Activated T-helper 1 cell treated with anti-CD3 and anti-CD28 coated beads, Interleukin-2, amount 50 U/mL, for 16 hours (primary cell): ENCODE measurements around the gene LTBP3.
"Not testable (repeated sequence)": the region's sequence is repeated elsewhere in the genome, so short reads cannot be mapped to it uniquely, and the experiment has no call there.

Experiments used
- DNase-seq, 2 donors: peaks; one replicate each; pipeline ENCODE4 v3.0.0-alpha.2; 2020; ENCODE audit warnings: low read depth in 1 of 2, low spot score in 1 of 2

The LTBP3 gene

GRCh38 chr11:65572356-65573051 is 14.3 kb upstream of the LTBP3 start, which contains the start of gene FAM89B:
Gene FAM89B (plus strand): TSS chr11:65572538. CDS start chr11:65572670, 132 bp downstream.
- peak; percentile 77 to 81 for DNase-seq

GRCh38 chr11:65571940-65572339 is 13.8 kb upstream of the LTBP3 start:
- no peak for DNase-seq

- no peak for DNase-seq
Measured at GRCh38 chr11:65571420-65571819, 13.3 kb upstream of the LTBP3 start.

- DNase-seq, result peak; percentile 94 to 97
Measured at GRCh38 chr11:65569973-65570918, 12.1 kb upstream of the LTBP3 start, which contains the start of gene ZNRD2. Gene ZNRD2 (plus strand): TSS chr11:65570477. CDS start chr11:65570492, 15 bp downstream.

GRCh38 chr11:65569164-65569972 is 11.2 kb upstream of the LTBP3 start:
- no peak for DNase-seq

- no peak for DNase-seq
Measured at GRCh38 chr11:65565624-65566453, 7.7 kb upstream of the LTBP3 start.

- not testable (repeated sequence) for DNase-seq
Measured at GRCh38 chr11:65564879-65565559, 6.9 kb upstream of the LTBP3 start.

- no peak for DNase-seq
Measured at GRCh38 chr11:65563601-65564000, 5.4 kb upstream of the LTBP3 start.

GRCh38 chr11:65562788-65563187 is 4.6 kb upstream of the LTBP3 start:
- no peak for DNase-seq

GRCh38 chr11:65562020-65562419 is 3.9 kb upstream of the LTBP3 start:
- DNase-seq, result no peak

GRCh38 chr11:65560555-65561418 is 2.6 kb upstream of the LTBP3 start:
- DNase-seq, result no peak

- DNase-seq, result no peak
Measured at GRCh38 chr11:65559951-65560537, 1.9 kb upstream of the LTBP3 start.

GRCh38 chr11:65559535-65559934 is 1.4 kb upstream of the LTBP3 start:
- no peak for DNase-seq

GRCh38 chr11:65558930-65559509 is 861 bp upstream of the LTBP3 start:
- no peak for DNase-seq

GRCh38 chr11:65557280-65558001 is 718 bp downstream of the LTBP3 start:
- DNase-seq, result no peak

- DNase-seq, result no peak
Measured at GRCh38 chr11:65556470-65557279, 1.5 kb downstream of the LTBP3 start.
